OCI-LY3 (cell line): Measurements from ENCODE around the gene PDE4D.

Experiments used
- H2AFZ ChIP-seq: fragments of 200-600, 300-600 bp; shearing (Covaris generic); 2 replicates; pipeline ENCODE4 v1.6.0; 2014; ENCODE audit warnings: antibody characterized with exemption, low read depth, low read length
- H3K27ac ChIP-seq: fragments of 200-600, 300-600 bp; sonication (generic); 2 replicates; pipeline ENCODE4 v1.5.1; 2014; ENCODE audit warnings: mild to moderate bottlenecking, low read length, moderate library complexity, mixed read lengths
- H3K27me3 ChIP-seq: fragments of 200-600, 300-600 bp; sonication (generic); 2 replicates; pipeline ENCODE4 v1.6.1; 2014; ENCODE audit warnings: low read depth, low read length, mixed read lengths
- H3K36me3 ChIP-seq: fragments of 200-600, 300-600 bp; sonication (generic); replicated peaks from 2 replicates; pipeline ENCODE3; 2014; ENCODE audit warnings: low read depth, low read length, mixed read lengths
- H3K4me1 ChIP-seq: fragments of 300-600, 200-600 bp; sonication (generic); 2 replicates; pipeline ENCODE4 v1.6.1; 2014; ENCODE audit warnings: low read length, mixed read lengths
- H3K4me2 ChIP-seq: fragments of 200-600, 300-600 bp; sonication (generic); 2 replicates; pipeline ENCODE4 v1.6.1; 2014; ENCODE audit warnings: low read length, mixed read lengths
- H3K4me3 ChIP-seq: fragments of 300-600, 200-600 bp; sonication (generic); 2 replicates; pipeline ENCODE4 v1.5.1; 2014; ENCODE audit warnings: antibody characterized with exemption, mild to moderate bottlenecking, low read length, moderate library complexity
- H3K79me2 ChIP-seq: fragments of 300-600, 200-600 bp; shearing (Covaris generic); 2 replicates; pipeline ENCODE4 v1.6.1; 2014; ENCODE audit warnings: mild to moderate bottlenecking, low read length, mixed read lengths
- H3K9ac ChIP-seq: fragments of 300-600, 200-600 bp; shearing (Covaris generic); 2 replicates; pipeline ENCODE4 v1.6.0; 2014; ENCODE audit warnings: mild to moderate bottlenecking, low read length, moderate library complexity
- H3K9me3 ChIP-seq: fragments of 200-600, 300-600 bp; shearing (Covaris generic); 2 replicates; pipeline ENCODE4 v1.6.1; 2014; ENCODE audit warnings: low read length, mixed read lengths; ENCODE audit not compliant: insufficient read depth
- H4K20me1 ChIP-seq: fragments of 200-600, 300-600 bp; sonication (generic); 2 replicates; pipeline ENCODE4 v1.6.1; 2016; ENCODE audit warnings: low read length, mixed read lengths; ENCODE audit not compliant: insufficient read depth
- EZH2phosphoT487 ChIP-seq: fragments of 200-600 bp; shearing (Covaris generic); IDR thresholded peaks from 2 replicates; pipeline ENCODE4 v1.6.1; 2018; ENCODE audit warnings: antibody characterized with exemption, mixed run types, low read depth
- TF ChIP-seq, protein P1 (sequence below): fragments of 200-600, 300-600 bp; sonication (generic); IDR thresholded peaks from 2 replicates; pipeline ENCODE4 v1.5.1; 2014; ENCODE audit warnings: antibody characterized with exemption, low read length, low read depth

The PDE4D gene

DNA sequence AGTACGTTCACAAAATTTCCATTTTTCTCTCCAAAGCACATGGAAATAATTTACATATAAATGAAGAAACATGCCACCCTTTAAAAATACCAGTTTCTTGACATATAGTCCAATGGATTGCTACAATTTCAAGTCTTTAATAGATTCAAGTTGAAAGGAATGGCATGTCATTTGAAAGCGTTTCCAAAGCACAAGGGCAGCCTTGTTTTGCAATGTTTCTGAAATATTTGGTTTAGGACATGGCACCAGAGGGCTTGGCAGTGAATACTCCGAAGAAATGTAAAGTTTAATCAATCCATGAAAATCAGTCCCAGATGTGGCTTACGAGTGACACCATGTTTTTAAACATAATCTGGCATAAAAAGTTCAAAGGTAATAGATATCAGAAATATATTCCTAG, 333.7 kb downstream of the PDE4D start:
- TF ChIP-seq EZH2phosphoT487, result no peak
- TF ChIP-seq, protein P1, sequence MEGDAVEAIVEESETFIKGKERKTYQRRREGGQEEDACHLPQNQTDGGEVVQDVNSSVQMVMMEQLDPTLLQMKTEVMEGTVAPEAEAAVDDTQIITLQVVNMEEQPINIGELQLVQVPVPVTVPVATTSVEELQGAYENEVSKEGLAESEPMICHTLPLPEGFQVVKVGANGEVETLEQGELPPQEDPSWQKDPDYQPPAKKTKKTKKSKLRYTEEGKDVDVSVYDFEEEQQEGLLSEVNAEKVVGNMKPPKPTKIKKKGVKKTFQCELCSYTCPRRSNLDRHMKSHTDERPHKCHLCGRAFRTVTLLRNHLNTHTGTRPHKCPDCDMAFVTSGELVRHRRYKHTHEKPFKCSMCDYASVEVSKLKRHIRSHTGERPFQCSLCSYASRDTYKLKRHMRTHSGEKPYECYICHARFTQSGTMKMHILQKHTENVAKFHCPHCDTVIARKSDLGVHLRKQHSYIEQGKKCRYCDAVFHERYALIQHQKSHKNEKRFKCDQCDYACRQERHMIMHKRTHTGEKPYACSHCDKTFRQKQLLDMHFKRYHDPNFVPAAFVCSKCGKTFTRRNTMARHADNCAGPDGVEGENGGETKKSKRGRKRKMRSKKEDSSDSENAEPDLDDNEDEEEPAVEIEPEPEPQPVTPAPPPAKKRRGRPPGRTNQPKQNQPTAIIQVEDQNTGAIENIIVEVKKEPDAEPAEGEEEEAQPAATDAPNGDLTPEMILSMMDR, result no peak
- H4K20me1 ChIP-seq, result no peaks in the 10 kb centered on the region
- H3K9ac ChIP-seq, result no peak overlapping the region
- H3K27ac ChIP-seq, result no peak overlapping the region
- no peak overlapping the region for H2AFZ ChIP-seq
- H3K4me3 ChIP-seq, result no peak overlapping the region
- no peaks in the 10 kb centered on the region for H3K4me1 ChIP-seq
- no peaks in the 10 kb centered on the region for H3K79me2 ChIP-seq
- H3K36me3 ChIP-seq, result no peaks in the 10 kb centered on the region
- no peaks in the 10 kb centered on the region for H3K27me3 ChIP-seq
- no peak overlapping the region for H3K4me2 ChIP-seq
- H3K9me3 ChIP-seq, result no peaks in the 10 kb centered on the region

DNA sequence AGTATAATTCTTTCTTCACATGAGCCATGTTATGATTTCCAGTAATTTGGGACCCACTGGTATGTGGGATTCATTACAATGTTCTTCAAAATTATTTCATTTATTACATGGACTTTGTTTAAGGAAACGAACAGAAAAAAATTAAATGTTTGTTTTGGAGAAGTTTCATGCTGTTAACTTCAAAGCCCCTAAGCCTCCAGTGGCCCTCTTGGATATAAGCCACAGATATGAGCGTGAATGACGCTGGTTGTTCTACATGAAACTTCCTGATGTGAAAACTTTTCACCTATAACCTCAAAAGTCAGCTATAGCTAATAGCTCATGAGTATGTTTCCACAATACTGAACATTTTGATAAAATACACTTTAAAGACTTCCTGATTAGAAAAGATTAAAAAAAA, 334.2 kb downstream of the PDE4D start:
- H3K4me1 ChIP-seq, result no peaks in the 10 kb centered on the region
- no peak overlapping the region for H3K4me3 ChIP-seq
- no peak overlapping the region for H3K4me2 ChIP-seq
- no peak overlapping the region for H2AFZ ChIP-seq
- H3K27ac ChIP-seq, result no peak overlapping the region
- H4K20me1 ChIP-seq, result no peaks in the 10 kb centered on the region
- no peaks in the 10 kb centered on the region for H3K27me3 ChIP-seq
- H3K36me3 ChIP-seq, result no peaks in the 10 kb centered on the region
- no peaks in the 10 kb centered on the region for H3K79me2 ChIP-seq
- no peak overlapping the region for H3K9ac ChIP-seq
- TF ChIP-seq, protein P1, result no peak
- no peak for TF ChIP-seq EZH2phosphoT487
- no peaks in the 10 kb centered on the region for H3K9me3 ChIP-seq

DNA sequence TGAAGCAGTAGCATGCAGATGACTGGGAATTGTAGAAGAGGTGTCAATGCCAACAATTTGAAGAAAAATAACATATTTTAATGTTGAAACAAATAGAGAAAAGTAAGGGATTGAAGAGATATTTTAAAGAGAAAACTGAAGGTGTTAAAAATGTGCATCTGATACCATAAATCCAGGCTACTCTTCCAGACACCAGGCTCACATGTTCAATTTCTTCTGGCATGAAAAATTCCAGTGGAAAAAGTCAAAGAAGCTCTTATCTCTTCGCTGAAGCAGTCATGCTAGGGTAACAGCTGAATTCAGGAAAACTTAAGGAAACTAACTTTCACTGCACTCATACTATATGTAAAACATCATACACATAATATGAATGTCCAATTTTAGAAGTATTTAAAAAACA, 335.0 kb downstream of the PDE4D start:
- Histone ChIP-seq H2AFZ (no peak overlapping the region), H3K4me3 (no peak overlapping the region), H3K79me2 (no peaks in the 10 kb centered on the region), H3K9me3 (no peaks in the 10 kb centered on the region), H3K27ac (no peak overlapping the region), H3K9ac (no peak overlapping the region), H3K4me2 (no peak overlapping the region), H3K27me3 (no peaks in the 10 kb centered on the region), H3K4me1 (no peaks in the 10 kb centered on the region), H3K36me3 (no peaks in the 10 kb centered on the region), H4K20me1 (no peaks in the 10 kb centered on the region)
- TF ChIP-seq, protein P1, result no peak
- no peak for TF ChIP-seq EZH2phosphoT487

DNA sequence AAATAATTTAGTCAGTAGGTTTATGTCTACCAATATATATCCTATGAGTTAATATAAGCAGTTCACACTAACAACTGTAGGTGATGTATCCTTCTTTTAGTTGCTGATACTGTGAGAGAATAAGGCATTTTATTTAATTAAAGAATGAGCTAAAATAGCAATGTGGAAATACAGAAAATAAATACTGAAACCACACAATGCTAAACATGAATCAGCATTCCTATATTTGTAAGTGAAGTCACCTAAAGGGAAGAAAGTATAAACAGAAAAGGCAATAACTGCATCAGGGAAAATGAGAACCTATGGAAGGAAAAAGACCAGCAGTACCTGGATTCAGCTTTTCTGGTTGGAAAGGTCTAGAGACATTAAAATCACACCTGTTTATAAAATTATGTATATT, 336.0 kb downstream of the PDE4D start:
- H4K20me1 ChIP-seq, result no peaks in the 10 kb centered on the region
- H3K4me1 ChIP-seq, result no peaks in the 10 kb centered on the region
- no peak overlapping the region for H3K27ac ChIP-seq
- no peak overlapping the region for H3K4me3 ChIP-seq
- no peaks in the 10 kb centered on the region for H3K27me3 ChIP-seq
- H3K9me3 ChIP-seq, result no peaks in the 10 kb centered on the region
- H2AFZ ChIP-seq, result no peak overlapping the region
- no peak overlapping the region for H3K4me2 ChIP-seq
- no peaks in the 10 kb centered on the region for H3K79me2 ChIP-seq
- H3K9ac ChIP-seq, result no peak overlapping the region
- TF ChIP-seq EZH2phosphoT487, result no peak
- TF ChIP-seq, protein P1, result no peak
- no peaks in the 10 kb centered on the region for H3K36me3 ChIP-seq
